GM12878 (cell line): Measurements from ENCODE around the gene PHPT1. TPM values are rescaled to one million over a fixed set of nuclear protein-coding genes. Genes with fewer than 3 reads are reported as not detected.

Source experiments
- ATAC-seq: fragments of 200-7000 bp; cut with Tn5 transposase; 3 replicates; pipeline ENCODE4 v1.9.1; 2020; ENCODE audit warnings: mild to moderate bottlenecking, moderate library complexity
- BruUV-seq: library from RNA; stranded (reverse); fragments of 400-500 nt; replicated peaks from 2 replicates; lab custom pipeline; 2021; lab: Mats Ljungman, UMichigan
- CTCF ChIA-PET: fragments of 300-600 bp; sonication (Branson Sonifier 250); formaldehyde crosslinking; extraction: SDS; loops from one replicate; lab custom pipeline; 2021; ENCODE audit warnings: inconsistent platforms; lab: Yijun Ruan, JAX
- POLR2A ChIA-PET: fragments of 350-600 bp; formaldehyde crosslinking; extraction: SDS; loops from one replicate; lab custom pipeline; 2021; ENCODE audit warnings: inconsistent platforms; lab: Charles Lee
- RAD21 ChIA-PET: fragments of 300-600 bp; sonication (Branson Sonifier 250); formaldehyde crosslinking; loops from one replicate; lab custom pipeline; 2023; ENCODE audit warnings: antibody characterized with exemption; ENCODE audit not compliant: unreplicated experiment; lab: Charles Lee
- SMC1A ChIA-PET: fragments of 300-600 bp; sonication (Branson Sonifier 250); formaldehyde crosslinking; loops from one replicate; lab custom pipeline; 2023; ENCODE audit not compliant: unreplicated experiment, uncharacterized antibody; lab: Charles Lee
- DNase-seq: peaks from one replicate; pipeline ENCODE4 v3.0.0-alpha.2; 2011; ENCODE audit warnings: low read depth, low spot score
- FAIRE-seq: peaks from 3 replicates; lab custom pipeline; 2011; peaks lifted over from hg19 to GRCh38; lab: Jason Lieb, UNC
- H2AFZ ChIP-seq: 2 replicates; pipeline ENCODE4 v1.6.0; 2011; ENCODE audit warnings: low read depth, low read length, control low read depth; ENCODE audit not compliant: control insufficient read depth
- H3K27ac ChIP-seq: 2 replicates; pipeline ENCODE4 v1.5.1; 2011; ENCODE audit warnings: control low read depth; ENCODE audit not compliant: control insufficient read depth, insufficient read depth
- H3K27me3 ChIP-seq, 2 experiments: replicated peaks in 1 of 2; 2 replicates each; pipeline versions ENCODE4 v1.6.0 to v1.6.1; 2011; ENCODE audit warnings: low read length in 1 of 2; ENCODE audit not compliant: control insufficient read depth in 2 of 2, insufficient read depth in 2 of 2
- H3K36me3 ChIP-seq, 2 experiments: 2 replicates each; pipeline ENCODE4 v1.5.1; 2011; ENCODE audit warnings: low read length in 1 of 2; ENCODE audit not compliant: control insufficient read depth in 2 of 2, insufficient read depth in 2 of 2
- H3K4me1 ChIP-seq: 2 replicates; pipeline ENCODE4 v1.6.1; 2011; ENCODE audit warnings: mild to moderate bottlenecking, low read length, moderate library complexity, mixed read lengths; ENCODE audit not compliant: control insufficient read depth, insufficient read depth
- H3K4me2 ChIP-seq: 2 replicates; pipeline ENCODE4 v1.6.0; 2011; ENCODE audit warnings: control low read depth; ENCODE audit not compliant: control insufficient read depth, insufficient read depth
- H3K4me3 ChIP-seq: fragments of 200-600 bp; sonication (generic); 2 replicates; pipeline ENCODE4 v1.5.1; 2016
- H3K79me2 ChIP-seq: 2 replicates; pipeline ENCODE4 v1.6.0; 2011; ENCODE audit warnings: low read length; ENCODE audit not compliant: control insufficient read depth, insufficient read depth
- H3K9ac ChIP-seq: 2 replicates; pipeline ENCODE4 v1.8.0; 2011; ENCODE audit warnings: low read length, control low read depth, mixed read lengths; ENCODE audit not compliant: control insufficient read depth, insufficient read depth
- H3K9me3 ChIP-seq: replicated peaks from 3 replicates; pipeline ENCODE4 v1.5.1; 2011; ENCODE audit warnings: mild to moderate bottlenecking, low read length; ENCODE audit not compliant: control insufficient read depth, insufficient read depth
- H4K20me1 ChIP-seq: 2 replicates; pipeline ENCODE4 v1.6.0; 2011; ENCODE audit not compliant: control insufficient read depth, insufficient read depth
- CBFB ChIP-seq: IDR thresholded peaks from 2 replicates; pipeline ENCODE4 v1.6.1; 2016; ENCODE audit warnings: antibody characterized with exemption, low read depth
- EGR1 ChIP-seq, 2 experiments: IDR thresholded peaks; 1 replicate in 1 of 2; 2 replicates in 1 of 2; pipeline ENCODE4 v1.6.1; 2011 to 2012; ENCODE audit warnings: low read depth in 2 of 2, low read length in 2 of 2, borderline replicate concordance in 1 of 2, mild to moderate bottlenecking in 1 of 2, moderate library complexity in 1 of 2
- ESRRA ChIP-seq: IDR thresholded peaks from 2 replicates; pipeline ENCODE4 v1.6.1; 2012; ENCODE audit warnings: mild to moderate bottlenecking, low read length, improper control_type of control experiment
- FOXK2 ChIP-seq: fragments of 450-650 bp; IDR thresholded peaks from 2 replicates; pipeline ENCODE4 v1.6.1; 2017; ENCODE audit warnings: mild to moderate bottlenecking, moderate library complexity
- GABPA ChIP-seq: IDR thresholded peaks from 2 replicates; pipeline ENCODE4 v1.6.1; 2014; ENCODE audit warnings: antibody characterized with exemption, low read depth, mild to moderate bottlenecking, inconsistent platforms
- PAX5 ChIP-seq: IDR thresholded peaks from 2 replicates; pipeline ENCODE4 v1.6.1; 2011; ENCODE audit warnings: low read depth, low read length, borderline replicate concordance
- PRDM15 ChIP-seq: fragments of 450-650 bp; formaldehyde crosslinking; IDR thresholded peaks from 2 replicates; pipeline ENCODE4 v1.4.0; 2020; ENCODE audit warnings: mild to moderate bottlenecking, moderate library complexity
- RB1 ChIP-seq: fragments of 450-650 bp; formaldehyde crosslinking; IDR thresholded peaks from 2 replicates; pipeline ENCODE4 v1.6.1; 2017; ENCODE audit warnings: mild to moderate bottlenecking, borderline replicate concordance
- RUNX3 ChIP-seq: IDR thresholded peaks from 2 replicates; pipeline ENCODE4 v1.6.1; 2012; ENCODE audit warnings: low read length, inconsistent platforms
- SMC3 ChIP-seq: IDR thresholded peaks from 2 replicates; pipeline ENCODE4 v1.6.1; 2011; ENCODE audit warnings: low read length, improper control_type of control experiment, borderline replicate concordance
- TCF12 ChIP-seq: IDR thresholded peaks from 2 replicates; pipeline ENCODE4 v1.6.1; 2011; ENCODE audit warnings: low read depth, mild to moderate bottlenecking, low read length
- WGBS: methylation state at CpG from one replicate; pipeline ENCODE4 v1.1.6; 2016; ENCODE audit warnings: low lambda C conversion rate; ENCODE audit not compliant: insufficient replicate concordance, insufficient coverage; ENCODE audit errors: missing lambda C conversion rate; 5-methylcytosine and 5-hydroxymethylcytosine counted together
- in situ Hi-C: fragments of 300-500 bp; cut with MboI; formaldehyde crosslinking; loops from 9 replicates; pipeline ENCODE4 v1.14.3; 2018; ENCODE audit warnings: mixed read lengths
- intact Hi-C: fragments of 100-400 bp; cut with micrococcal nuclease; formaldehyde crosslinking; loops from one replicate; pipeline ENCODE4 v1.14.2; 2022; ENCODE audit not compliant: unreplicated experiment
- polyA plus RNA-seq, 11 experiments: library from polyadenylated mRNA; depleted of rRNA in 4 of 11; unstranded in 6 of 11; stranded (reverse) in 5 of 11; fragments of >200 nt; fragmentation: Nextera tagmentation in 4 of 11; fragmentation: Illumina TruSeq in 1 of 11; extraction: Ambion mirVana in 4 of 11; extraction: Trizol in 1 of 11; gene quantifications; 1 replicate in 1 of 11; 2 replicates in 10 of 11; pipeline versions ENCODE4 v1.2.1 to v1.2.3, GENCODE V29; 2011 to 2016; ENCODE audit warnings: inconsistent platforms in 2 of 11, missing spikeins in 2 of 11, low read depth in 1 of 11
- total RNA-seq, 4 experiments: library from RNA; depleted of rRNA in 3 of 4; stranded (reverse); fragments of >200 nt in 3 of 4; fragmentation: Illumina TruSeq in 1 of 4; extraction: Trizol in 1 of 4; gene quantifications; 2 replicates each; pipeline versions ENCODE4 v1.2.1 to v1.2.3, GENCODE V29; 2013 to 2021
- TF ChIP-seq, protein P1 (sequence below): IDR thresholded peaks from 2 replicates; pipeline ENCODE4 v1.6.1; 2011; ENCODE audit warnings: borderline replicate concordance, low read depth, mild to moderate bottlenecking, moderate library complexity, mixed read lengths, low read length; ENCODE audit not compliant: insufficient read depth; ENCODE audit errors: extremely low read length
- TF ChIP-seq, protein P2 (sequence below): fragments of 450-650 bp; IDR thresholded peaks from 2 replicates; pipeline ENCODE4 v1.6.1; 2018; ENCODE audit warnings: mild to moderate bottlenecking, low read depth, moderate library complexity; ENCODE audit not compliant: partially characterized antibody

PHPT1 gene
- total and polyA plus RNA-seq, 10 of the 15 experiments (the other 5 are each of a cell fraction or from before 2014, with no cell fraction given), result 56.2 to 323 (median 140) TPM

- TF ChIP-seq PRDM15 (CRISPR knock-in tag) (no peak), GABPA (no peak)
Observed at GRCh38 chr9:136855461-136856078, 6.4 kb downstream of the PHPT1 start (continued).

GRCh38 chr9:136856079-136856476 lies 6.9 kb downstream of the PHPT1 start:
- FAIRE-seq, result no peak
- POLR2A ChIA-PET, result interaction anchor here (0.8 kb wide), 1 partner anchor 17 kb away, joined by 5 read pairs; no protein-coding TSS in a partner anchor
- SMC1A ChIA-PET, result no interaction called here
- no peak for TF ChIP-seq ESRRA
- TF ChIP-seq TCF12, result no peak
- no peak for TF ChIP-seq FOXK2
- TF ChIP-seq RB1, result no peak
- TF ChIP-seq RUNX3, result no peak
- no peak for TF ChIP-seq PAX5
- TF ChIP-seq CBFB, result no peak
- TF ChIP-seq, protein P1, sequence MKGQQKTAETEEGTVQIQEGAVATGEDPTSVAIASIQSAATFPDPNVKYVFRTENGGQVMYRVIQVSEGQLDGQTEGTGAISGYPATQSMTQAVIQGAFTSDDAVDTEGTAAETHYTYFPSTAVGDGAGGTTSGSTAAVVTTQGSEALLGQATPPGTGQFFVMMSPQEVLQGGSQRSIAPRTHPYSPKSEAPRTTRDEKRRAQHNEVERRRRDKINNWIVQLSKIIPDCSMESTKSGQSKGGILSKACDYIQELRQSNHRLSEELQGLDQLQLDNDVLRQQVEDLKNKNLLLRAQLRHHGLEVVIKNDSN, result no peak
- TF ChIP-seq, protein P2, sequence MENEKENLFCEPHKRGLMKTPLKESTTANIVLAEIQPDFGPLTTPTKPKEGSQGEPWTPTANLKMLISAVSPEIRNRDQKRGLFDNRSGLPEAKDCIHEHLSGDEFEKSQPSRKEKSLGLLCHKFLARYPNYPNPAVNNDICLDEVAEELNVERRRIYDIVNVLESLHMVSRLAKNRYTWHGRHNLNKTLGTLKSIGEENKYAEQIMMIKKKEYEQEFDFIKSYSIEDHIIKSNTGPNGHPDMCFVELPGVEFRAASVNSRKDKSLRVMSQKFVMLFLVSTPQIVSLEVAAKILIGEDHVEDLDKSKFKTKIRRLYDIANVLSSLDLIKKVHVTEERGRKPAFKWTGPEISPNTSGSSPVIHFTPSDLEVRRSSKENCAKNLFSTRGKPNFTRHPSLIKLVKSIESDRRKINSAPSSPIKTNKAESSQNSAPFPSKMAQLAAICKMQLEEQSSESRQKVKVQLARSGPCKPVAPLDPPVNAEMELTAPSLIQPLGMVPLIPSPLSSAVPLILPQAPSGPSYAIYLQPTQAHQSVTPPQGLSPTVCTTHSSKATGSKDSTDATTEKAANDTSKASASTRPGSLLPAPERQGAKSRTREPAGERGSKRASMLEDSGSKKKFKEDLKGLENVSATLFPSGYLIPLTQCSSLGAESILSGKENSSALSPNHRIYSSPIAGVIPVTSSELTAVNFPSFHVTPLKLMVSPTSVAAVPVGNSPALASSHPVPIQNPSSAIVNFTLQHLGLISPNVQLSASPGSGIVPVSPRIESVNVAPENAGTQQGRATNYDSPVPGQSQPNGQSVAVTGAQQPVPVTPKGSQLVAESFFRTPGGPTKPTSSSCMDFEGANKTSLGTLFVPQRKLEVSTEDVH, result no peak
- no peak for TF ChIP-seq SMC3
- no peak for TF ChIP-seq EGR1 (IDR thresholded peaks at IDR 0.05; ENCODE audit: borderline replicate concordance in 1 of 2, low read depth in 2 of 2, low read length in 2 of 2)

More at GRCh38 chr9:136856079-136856476, 6.9 kb downstream of the PHPT1 start:
- intact Hi-C loops, result no loop called here
- no peak overlapping the region for H2AFZ ChIP-seq
- no peaks in the 10 kb centered on the region for H3K27me3 ChIP-seq
- peaks cover 0 to 7% of the 10 kb centered on the region in 2 experiments; a peak in 2 of 4 replicates for H3K36me3 ChIP-seq
- no TSS peak for BruUV-seq
- H3K4me1 ChIP-seq, result no peaks in the 10 kb centered on the region
- DNase-seq (no peak), ATAC-seq (no peak)
- no peaks in the 10 kb centered on the region for H3K9me3 ChIP-seq
- H4K20me1 ChIP-seq, result no peaks in the 10 kb centered on the region
- no peaks in the 10 kb centered on the region for H3K79me2 ChIP-seq
- RAD21 ChIA-PET, result no interaction called here
- no peak overlapping the region for H3K4me3 ChIP-seq
- CTCF ChIA-PET, result interaction anchor here (0.7 kb wide), 1 partner anchor 55 kb away, joined by 3 read pairs; no protein-coding TSS in a partner anchor
- H3K9ac ChIP-seq, result no peak overlapping the region
- H3K27ac ChIP-seq, result no peak overlapping the region
- WGBS, result 75% methylated on average over 15 of the region's 15 CpGs
- in situ Hi-C loops, result no loop called here
- H3K4me2 ChIP-seq, result no peak overlapping the region
